Measurements from ENCODE around the gene RPTOR.

The RPTOR gene

DNA sequence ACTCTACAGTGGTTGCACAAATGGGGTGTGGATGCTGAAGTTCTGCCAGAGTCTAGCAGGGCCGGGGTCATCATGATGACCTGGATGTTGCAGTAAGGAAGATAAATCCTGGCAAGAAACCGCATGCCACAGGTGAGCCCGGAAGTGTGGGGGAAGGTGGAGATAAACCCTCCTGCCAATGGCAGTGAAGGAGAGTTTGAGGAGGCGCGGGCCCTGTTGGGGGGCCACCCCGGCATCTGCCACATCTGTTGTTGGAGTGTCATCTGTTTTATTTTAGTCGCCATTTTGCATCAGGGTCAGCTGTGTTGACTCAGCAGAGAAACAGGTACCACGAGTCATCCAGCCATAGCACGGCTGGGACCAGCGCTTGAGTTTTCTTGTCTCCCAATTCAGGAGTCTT lies 273.2 kb downstream of the RPTOR start:
- H3K27me3 Mint-ChIP-seq, result no peaks in the 10 kb centered on the region
- peaks cover 23% of the 10 kb centered on the region for H3K36me3 Mint-ChIP-seq
- no peak overlapping the region for H3K4me3 Mint-ChIP-seq
- H3K9me3 Mint-ChIP-seq, result no peaks in the 10 kb centered on the region
- peak overlapping the region; percentile 55 for H3K27ac Mint-ChIP-seq
- H3K4me1 Mint-ChIP-seq, result peaks cover 80% of the 10 kb centered on the region

GRCh38 chr17:80818871-80819270 lies 274.2 kb downstream of the RPTOR start:
- no peaks in the 10 kb centered on the region for H3K9me3 Mint-ChIP-seq
- H3K27me3 Mint-ChIP-seq, result no peaks in the 10 kb centered on the region
- peak overlapping the region; percentile 37 for H3K4me3 Mint-ChIP-seq
- peaks cover 23% of the 10 kb centered on the region for H3K36me3 Mint-ChIP-seq
- peaks cover 75% of the 10 kb centered on the region for H3K4me1 Mint-ChIP-seq
- peak overlapping the region; percentile 86 for H3K27ac Mint-ChIP-seq

GRCh38 chr17:80819422-80820164 lies 275.0 kb downstream of the RPTOR start:
- Mint-ChIP-seq H3K9me3 (no peaks in the 10 kb centered on the region), H3K4me1 (peaks cover 70% of the 10 kb centered on the region), H3K27me3 (no peaks in the 10 kb centered on the region), H3K27ac (peak overlapping the region; percentile 86), H3K4me3 (peak overlapping the region; percentile 37), H3K36me3 (peaks cover 21% of the 10 kb centered on the region)

DNA sequence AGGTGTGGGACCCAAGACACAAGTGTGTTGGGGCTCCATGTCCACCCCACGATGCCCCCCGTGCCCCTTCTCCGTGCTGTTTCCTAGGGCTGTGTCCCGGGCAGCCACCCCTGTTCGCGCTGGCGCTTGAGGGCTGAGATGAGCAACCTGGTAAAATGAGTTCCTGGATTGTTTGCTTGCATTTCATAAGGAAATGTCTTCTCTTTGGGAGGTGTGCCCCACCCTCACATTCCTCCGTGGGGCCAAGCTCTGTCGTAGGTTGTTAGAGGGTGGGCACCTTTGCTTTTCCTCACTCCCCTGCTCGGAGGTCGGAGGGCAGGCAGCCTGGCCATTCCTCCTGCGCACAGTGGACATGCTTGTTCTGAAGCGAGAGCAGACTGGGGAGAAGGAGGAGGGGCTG lies 275.7 kb downstream of the RPTOR start:
- peaks cover 63% of the 10 kb centered on the region for H3K4me1 Mint-ChIP-seq
- H3K9me3 Mint-ChIP-seq, result no peaks in the 10 kb centered on the region
- peaks cover 20% of the 10 kb centered on the region for H3K36me3 Mint-ChIP-seq
- no peak overlapping the region for H3K4me3 Mint-ChIP-seq
- peak overlapping the region; percentile 86 for H3K27ac Mint-ChIP-seq
- H3K27me3 Mint-ChIP-seq, result no peaks in the 10 kb centered on the region

DNA sequence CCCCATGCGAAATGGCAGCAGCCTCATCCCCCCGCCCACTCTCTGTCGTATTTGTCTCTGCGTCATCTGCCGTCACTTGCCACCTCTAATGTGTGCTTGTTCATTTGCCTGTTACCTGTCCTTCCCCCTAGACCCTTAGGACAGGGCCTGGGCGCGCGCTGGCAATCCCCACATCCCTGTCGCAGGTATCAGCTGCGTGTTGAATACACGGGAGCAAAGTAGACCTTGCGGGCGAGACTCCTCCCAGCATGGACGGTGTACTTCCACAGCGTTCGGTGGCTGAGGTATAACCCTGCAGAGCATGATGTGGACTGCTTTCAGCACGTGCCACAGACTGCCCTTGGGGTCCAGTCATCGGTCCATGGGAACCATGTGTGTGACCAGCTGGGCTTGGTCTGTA lies 276.9 kb downstream of the RPTOR start:
- Mint-ChIP-seq H3K27ac (peak overlapping the region; percentile 80), H3K4me1 (peaks cover 56% of the 10 kb centered on the region), H3K36me3 (peaks cover 20% of the 10 kb centered on the region), H3K9me3 (no peaks in the 10 kb centered on the region), H3K27me3 (no peaks in the 10 kb centered on the region), H3K4me3 (no peak overlapping the region)

DNA sequence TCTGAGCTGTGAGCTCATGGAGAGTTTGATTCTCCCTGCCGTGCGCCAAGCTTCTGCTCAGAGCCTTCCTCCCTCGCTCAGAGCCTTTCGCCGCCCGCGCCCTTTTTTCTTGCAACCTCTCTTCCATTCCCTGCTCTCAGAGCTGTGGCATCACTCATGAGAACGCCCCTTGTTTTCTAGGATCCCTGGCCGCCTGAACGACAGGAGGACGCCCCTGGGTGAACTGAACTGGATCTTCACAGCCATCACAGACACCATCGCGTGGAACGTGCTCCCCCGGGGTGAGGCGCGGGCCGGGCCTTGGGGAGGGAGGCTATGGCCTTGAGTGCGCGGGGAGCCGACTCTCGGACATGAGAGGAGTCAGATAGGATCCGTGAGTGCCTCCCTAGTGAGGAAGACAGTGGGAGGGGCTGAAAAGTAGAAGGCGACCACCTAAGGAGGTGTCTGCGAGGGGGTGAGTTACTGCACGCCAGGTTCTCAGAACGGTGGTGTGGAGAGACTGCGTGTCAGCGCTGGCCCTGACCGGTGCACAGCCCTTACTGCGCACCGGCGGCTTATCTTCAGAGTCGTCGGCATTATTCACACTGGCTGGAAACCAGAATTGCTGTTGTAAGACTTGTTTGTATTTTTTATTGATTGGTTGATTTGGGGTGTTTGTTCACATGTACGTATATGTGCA lies 277.5 kb downstream of the RPTOR start:
- H3K36me3 Mint-ChIP-seq, result peaks cover 20% of the 10 kb centered on the region
- H3K4me1 Mint-ChIP-seq, result peaks cover 49% of the 10 kb centered on the region

GRCh38 chr17:80822700-80823410 lies 278.2 kb downstream of the RPTOR start:
- H3K4me3 Mint-ChIP-seq, result no peak overlapping the region
- no peaks in the 10 kb centered on the region for H3K9me3 Mint-ChIP-seq
- no peak overlapping the region for H3K27ac Mint-ChIP-seq
- H3K27me3 Mint-ChIP-seq, result no peaks in the 10 kb centered on the region
- H3K36me3 Mint-ChIP-seq, result peaks cover 18% of the 10 kb centered on the region
- H3K4me1 Mint-ChIP-seq, result peaks cover 43% of the 10 kb centered on the region

More for the DNA sequence above, 277.5 kb downstream of the RPTOR start:
- no peaks in the 10 kb centered on the region for H3K9me3 Mint-ChIP-seq
- H3K4me3 Mint-ChIP-seq, result no peak overlapping the region
- H3K27ac Mint-ChIP-seq, result peak overlapping the region; percentile 51
- H3K27me3 Mint-ChIP-seq, result no peaks in the 10 kb centered on the region

GRCh38 chr17:80824549-80825470 lies 280.2 kb downstream of the RPTOR start:
- Mint-ChIP-seq H3K9me3 (no peaks in the 10 kb centered on the region), H3K27ac (no peak overlapping the region), H3K36me3 (peaks cover 18% of the 10 kb centered on the region), H3K27me3 (no peaks in the 10 kb centered on the region), H3K4me1 (peaks cover 27% of the 10 kb centered on the region), H3K4me3 (no peak overlapping the region)

DNA sequence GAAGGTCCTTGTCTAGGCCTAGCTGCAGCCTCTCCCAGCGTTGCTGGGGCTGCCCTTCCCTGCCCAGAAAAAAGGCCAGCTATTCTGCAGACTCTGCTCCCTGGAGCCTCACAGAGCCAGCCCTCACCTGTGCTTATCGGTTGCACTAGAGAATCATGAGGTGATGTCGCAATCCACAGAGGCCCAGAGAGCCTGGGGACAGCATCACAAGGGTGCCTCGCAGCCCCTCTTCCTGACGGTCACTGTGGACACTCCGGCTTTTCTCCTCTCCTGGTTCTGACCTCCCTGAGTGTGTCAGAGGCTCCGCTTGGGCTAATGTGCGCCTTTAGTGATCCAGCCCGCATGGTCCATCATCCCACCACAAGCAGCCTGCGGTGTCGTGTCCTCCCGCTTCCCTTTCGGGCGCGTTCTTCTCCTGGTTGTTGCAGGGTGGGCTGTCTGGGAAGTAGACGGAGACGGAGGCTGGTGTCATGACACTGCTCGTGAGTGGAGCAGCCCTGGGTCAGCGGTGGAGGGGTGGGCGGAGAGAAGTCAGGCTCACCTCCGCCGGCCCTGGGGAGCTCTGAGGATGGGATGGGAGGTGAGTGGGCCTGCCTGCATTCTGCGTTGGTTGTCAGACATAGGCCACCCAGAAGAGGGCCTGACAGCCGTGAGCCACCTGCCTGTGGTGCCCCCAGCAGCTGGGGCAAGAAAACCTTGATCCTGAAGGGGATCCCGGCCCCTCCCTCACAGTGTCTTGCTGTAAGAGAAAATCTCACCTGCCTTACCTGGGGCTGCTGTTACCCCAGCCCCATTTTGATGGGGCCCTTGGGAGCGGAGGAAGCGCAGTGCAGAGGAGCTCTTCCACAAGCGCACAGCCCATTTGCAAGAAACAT lies 281.1 kb downstream of the RPTOR start:
- Mint-ChIP-seq H3K36me3 (peaks cover 16% of the 10 kb centered on the region), H3K4me1 (peaks cover 23% of the 10 kb centered on the region), H3K9me3 (no peaks in the 10 kb centered on the region), H3K4me3 (no peak overlapping the region), H3K27ac (no peak overlapping the region), H3K27me3 (no peaks in the 10 kb centered on the region)

DNA sequence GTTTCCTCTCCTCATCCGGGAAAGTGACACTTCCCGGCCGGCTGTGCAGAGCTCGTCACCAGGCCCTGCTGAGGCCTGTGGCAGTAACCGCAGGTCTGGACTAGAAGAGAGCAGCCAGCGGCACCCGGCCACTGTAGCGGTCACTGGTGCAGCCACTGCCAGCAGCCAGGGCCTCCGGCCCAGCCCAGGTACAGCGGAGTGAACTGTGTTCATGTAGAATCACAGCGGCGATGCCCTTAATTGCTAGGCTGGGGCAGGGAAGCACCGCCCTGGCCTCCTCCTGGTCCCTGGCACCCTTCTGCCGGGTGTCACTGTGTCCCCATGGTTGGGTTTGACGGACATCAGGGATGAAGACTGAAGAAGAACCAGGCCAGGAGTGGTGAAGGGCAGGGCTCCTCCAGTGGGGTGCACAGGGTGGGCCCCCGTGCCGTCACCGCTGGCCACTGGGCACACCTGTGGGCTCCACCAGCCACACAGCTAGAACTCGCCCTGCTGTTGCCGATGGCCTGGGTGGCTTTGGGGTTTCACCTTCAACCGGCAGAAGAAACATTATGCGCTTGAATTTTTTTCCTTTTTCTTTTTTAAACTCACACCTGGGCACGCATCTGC lies 281.8 kb downstream of the RPTOR start:
- H3K9me3 Mint-ChIP-seq, result no peaks in the 10 kb centered on the region
- no peaks in the 10 kb centered on the region for H3K27me3 Mint-ChIP-seq
- H3K4me3 Mint-ChIP-seq, result no peak overlapping the region
- peaks cover 27% of the 10 kb centered on the region for H3K4me1 Mint-ChIP-seq
- H3K27ac Mint-ChIP-seq, result peak overlapping the region; percentile 35
- peaks cover 16% of the 10 kb centered on the region for H3K36me3 Mint-ChIP-seq

GRCh38 chr17:80826955-80827645 lies 282.5 kb downstream of the RPTOR start:
- Mint-ChIP-seq H3K9me3 (no peaks in the 10 kb centered on the region), H3K4me3 (no peak overlapping the region), H3K36me3 (peaks cover 15% of the 10 kb centered on the region), H3K27me3 (no peaks in the 10 kb centered on the region), H3K4me1 (peaks cover 30% of the 10 kb centered on the region), H3K27ac (peak overlapping the region; percentile 35)

DNA sequence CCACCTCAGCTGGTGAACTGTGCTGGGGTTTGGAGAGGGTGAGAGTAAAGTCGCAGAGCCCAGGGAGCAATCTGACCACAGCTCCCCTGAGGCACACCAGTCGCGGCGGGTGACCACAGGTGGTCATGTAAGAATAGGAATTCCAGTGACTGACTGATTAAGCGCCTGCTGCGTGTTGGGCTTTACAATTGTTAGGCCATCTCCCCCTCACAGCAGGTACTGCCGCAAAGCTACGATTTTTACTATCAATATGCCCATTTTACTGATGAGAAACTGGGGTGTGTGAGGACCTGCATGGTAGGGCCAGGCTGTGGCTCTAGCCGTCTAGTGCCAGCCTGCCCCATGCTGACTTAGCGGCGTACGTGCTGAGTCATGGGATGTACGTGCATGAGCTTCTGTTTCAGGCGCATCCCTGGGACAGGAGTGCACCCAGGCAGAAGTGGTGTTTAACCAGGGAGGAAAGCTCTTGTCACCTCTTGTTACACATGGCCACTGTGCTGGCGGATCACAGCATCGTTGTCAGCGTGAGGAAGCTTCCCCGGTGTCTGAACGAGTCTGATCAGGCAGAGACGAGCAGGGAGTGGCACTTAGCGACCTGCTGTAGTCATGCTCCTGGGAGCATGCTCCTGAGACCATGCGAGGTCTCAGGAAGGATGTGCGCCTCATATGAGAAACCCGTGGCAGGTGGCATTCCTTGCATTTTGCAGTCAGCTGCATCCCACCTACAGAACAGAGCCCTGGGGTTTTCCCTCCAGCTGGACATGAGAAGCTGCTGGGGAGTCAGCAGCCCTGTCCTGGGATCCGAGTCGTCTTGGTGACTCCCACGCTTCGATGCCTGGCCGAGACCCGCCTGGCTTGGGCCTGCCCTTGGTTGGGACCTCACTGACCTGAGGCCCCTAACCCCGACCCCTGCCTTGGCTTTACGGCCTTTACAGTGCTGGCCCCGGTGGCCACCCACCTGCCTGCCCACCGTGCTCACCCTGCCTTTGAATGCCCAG lies 283.3 kb downstream of the RPTOR start:
- peaks cover 9% of the 10 kb centered on the region for H3K36me3 Mint-ChIP-seq
- H3K27ac Mint-ChIP-seq, result no peak overlapping the region
- no peak overlapping the region for H3K4me3 Mint-ChIP-seq
- peaks cover 33% of the 10 kb centered on the region for H3K4me1 Mint-ChIP-seq
- H3K27me3 Mint-ChIP-seq, result no peaks in the 10 kb centered on the region
- H3K9me3 Mint-ChIP-seq, result no peaks in the 10 kb centered on the region
